CD4-positive, alpha-beta T cell treated with Interleukin-1 beta for 1 hour (primary cell): ENCODE data around the gene PHLDB3.
A peak's percentile ranks its signal among the peaks of the same experiment; 100 is the strongest.
"Not testable (repeated sequence)": the region's sequence is repeated elsewhere in the genome, so short reads cannot be mapped to it uniquely, and the experiment has no call there.

Source experiments
- DNase-seq, 2 donors: peaks; one replicate each; pipeline ENCODE4 v3.0.0-alpha.2; 2020 to 2022

The PHLDB3 gene

GRCh38 chr19:43526884-43527859 lies 22.6 kb upstream of the PHLDB3 start, which contains the start of gene ETHE1:
Gene ETHE1 (minus strand): TSS chr19:43527201. CDS start chr19:43527177, 24 bp downstream.
- DNase-seq = peak; percentile 63 to 69

GRCh38 chr19:43525836-43526771 lies 21.6 kb upstream of the PHLDB3 start:
- DNase-seq = peak in 1 of 2 donors; percentile 6

GRCh38 chr19:43524922-43525835 lies 20.6 kb upstream of the PHLDB3 start:
- peak; percentile 35 to 47 for DNase-seq

GRCh38 chr19:43523696-43524095 lies 19.1 kb upstream of the PHLDB3 start:
- not testable (repeated sequence) for DNase-seq

GRCh38 chr19:43522929-43523328 lies 18.4 kb upstream of the PHLDB3 start:
- DNase-seq = no peak

- peak; percentile 76 to 81 for DNase-seq
Observed at GRCh38 chr19:43519436-43520088, 15.0 kb upstream of the PHLDB3 start.

- DNase-seq = no peak
Observed at GRCh38 chr19:43518051-43518450, 13.5 kb upstream of the PHLDB3 start.

GRCh38 chr19:43512399-43512798 lies 7.9 kb upstream of the PHLDB3 start:
- DNase-seq = not testable (repeated sequence)

- no peak for DNase-seq
Observed at GRCh38 chr19:43511324-43511723, 6.8 kb upstream of the PHLDB3 start.

GRCh38 chr19:43510713-43511112 lies 6.2 kb upstream of the PHLDB3 start:
- DNase-seq = no peak

- no peak for DNase-seq
Observed at GRCh38 chr19:43507880-43508279, 3.3 kb upstream of the PHLDB3 start.

- DNase-seq = no peak
Observed at GRCh38 chr19:43506629-43507028, 2.1 kb upstream of the PHLDB3 start.

GRCh38 chr19:43505941-43506340 lies 1.4 kb upstream of the PHLDB3 start:
- no peak for DNase-seq

- no peak for DNase-seq
Observed at GRCh38 chr19:43505186-43505456, 575 bp upstream of the PHLDB3 start.

- peak; percentile 98 to 99 for DNase-seq
Observed at GRCh38 chr19:43503501-43504425, 783 bp downstream of the PHLDB3 start.

- no peak for DNase-seq
Observed at GRCh38 chr19:43502419-43502976, 2.0 kb downstream of the PHLDB3 start.

- DNase-seq = no peak
Observed at GRCh38 chr19:43501661-43502418, 2.7 kb downstream of the PHLDB3 start.

GRCh38 chr19:43499042-43499441 lies 5.5 kb downstream of the PHLDB3 start:
- DNase-seq = no peak

GRCh38 chr19:43498233-43498842 lies 6.2 kb downstream of the PHLDB3 start:
- no peak for DNase-seq
